Stimulated activated CD8-positive, alpha-beta memory T cell treated with anti-CD3 and anti-CD28 coated beads, Interleukin-7, amount 100 ng/mL, for 1 hour (primary cell): ENCODE results near the gene CNTN5.
"Not testable (repeated sequence)": the region's sequence is repeated elsewhere in the genome, so short reads cannot be mapped to it uniquely, and the experiment has no call there.

Source experiments
- DNase-seq, 2 donors: peaks; one replicate each; pipeline ENCODE4 v3.0.0-alpha.2; 2020; ENCODE audit warnings: low read depth in 2 of 2

CNTN5 gene

GRCh38 chr11:99275521-99275920 lies 254.8 kb downstream of the CNTN5 start:
- DNase-seq = no peak

GRCh38 chr11:99277281-99277680 lies 256.5 kb downstream of the CNTN5 start:
- DNase-seq = no peak

GRCh38 chr11:99279266-99279665 lies 258.5 kb downstream of the CNTN5 start:
- no peak for DNase-seq

- DNase-seq = no peak
Measured at GRCh38 chr11:99281331-99281730, 260.6 kb downstream of the CNTN5 start.

GRCh38 chr11:99297925-99298324 lies 277.2 kb downstream of the CNTN5 start:
- DNase-seq = not testable (repeated sequence)

GRCh38 chr11:99307510-99308088 lies 286.9 kb downstream of the CNTN5 start:
- no peak for DNase-seq

GRCh38 chr11:99311870-99312269 lies 291.1 kb downstream of the CNTN5 start:
- DNase-seq = no peak

GRCh38 chr11:99316776-99317520 lies 296.2 kb downstream of the CNTN5 start:
- DNase-seq = no peak

- no peak for DNase-seq
Measured at GRCh38 chr11:99320769-99321290, 300.1 kb downstream of the CNTN5 start.

GRCh38 chr11:99325847-99326246 lies 305.1 kb downstream of the CNTN5 start:
- DNase-seq = no peak

- DNase-seq = no peak
Measured at GRCh38 chr11:99327066-99327465, 306.3 kb downstream of the CNTN5 start.

- no peak for DNase-seq
Measured at GRCh38 chr11:99327527-99327926, 306.8 kb downstream of the CNTN5 start.

- no peak for DNase-seq
Measured at GRCh38 chr11:99333621-99334020, 312.9 kb downstream of the CNTN5 start.

- no peak for DNase-seq
Measured at GRCh38 chr11:99343117-99343516, 322.4 kb downstream of the CNTN5 start.

GRCh38 chr11:99349151-99349673 lies 328.5 kb downstream of the CNTN5 start:
- DNase-seq = no peak

- DNase-seq = no peak
Measured at GRCh38 chr11:99351624-99352023, 330.9 kb downstream of the CNTN5 start.

GRCh38 chr11:99352642-99353041 lies 331.9 kb downstream of the CNTN5 start:
- no peak for DNase-seq

- no peak for DNase-seq
Measured at GRCh38 chr11:99366546-99366945, 345.8 kb downstream of the CNTN5 start.

- no peak for DNase-seq
Measured at GRCh38 chr11:99368583-99368982, 347.8 kb downstream of the CNTN5 start.

- no peak for DNase-seq
Measured at GRCh38 chr11:99370549-99371216, 349.9 kb downstream of the CNTN5 start.

- no peak for DNase-seq
Measured at GRCh38 chr11:99371257-99371656, 350.5 kb downstream of the CNTN5 start.

- no peak for DNase-seq
Measured at GRCh38 chr11:99376463-99376862, 355.7 kb downstream of the CNTN5 start.
